WTC11 (cell line): ENCODE measurements around the gene AXIN2.

ENCODE experiments used
- ATF2 ChIP-seq: sonication (generic); formaldehyde crosslinking; IDR thresholded peaks from 2 replicates; pipeline ENCODE4 v1.8.1; 2022; ENCODE audit warnings: low read depth, missing genetic modification reagents, borderline replicate concordance
- CTCF ChIP-seq: fragments of 200-600 bp; IDR thresholded peaks from 2 replicates; pipeline ENCODE4 v1.8.0; 2022; ENCODE audit warnings: antibody characterized with exemption
- E2F4 ChIP-seq: sonication (generic); formaldehyde crosslinking; IDR thresholded peaks from 2 replicates; pipeline ENCODE4 v1.8.1; 2022; ENCODE audit warnings: low read depth, mild to moderate bottlenecking, moderate library complexity, missing genetic modification reagents, borderline replicate concordance
- ESRRA ChIP-seq: sonication (generic); formaldehyde crosslinking; IDR thresholded peaks from 2 replicates; pipeline ENCODE4 v1.8.1; 2022; ENCODE audit warnings: mild to moderate bottlenecking, missing genetic modification reagents, borderline replicate concordance
- FOXJ3 ChIP-seq: sonication (generic); formaldehyde crosslinking; IDR thresholded peaks from 2 replicates; pipeline ENCODE4 v1.9.0; 2021; ENCODE audit warnings: missing genetic modification reagents, mild to moderate bottlenecking, borderline replicate concordance
- FOXP4 ChIP-seq: sonication (generic); formaldehyde crosslinking; IDR thresholded peaks from 2 replicates; pipeline ENCODE4 v1.8.0; 2022; ENCODE audit warnings: mild to moderate bottlenecking, missing genetic modification reagents
- GABPB1 ChIP-seq: sonication (generic); formaldehyde crosslinking; IDR thresholded peaks from 2 replicates; pipeline ENCODE4 v1.8.1; 2023; ENCODE audit warnings: mild to moderate bottlenecking, missing genetic modification reagents
- KAT7 ChIP-seq: sonication (generic); formaldehyde crosslinking; IDR thresholded peaks from 2 replicates; pipeline ENCODE4 v1.8.1; 2023; ENCODE audit warnings: missing genetic modification reagents, mild to moderate bottlenecking, borderline replicate concordance
- PREB ChIP-seq: sonication (generic); formaldehyde crosslinking; IDR thresholded peaks from 2 replicates; pipeline ENCODE4 v1.8.1; 2022; ENCODE audit warnings: mild to moderate bottlenecking, missing genetic modification reagents, moderate library complexity, borderline replicate concordance
- TEAD1 ChIP-seq: sonication (generic); formaldehyde crosslinking; IDR thresholded peaks from 2 replicates; pipeline ENCODE4 v1.8.0; 2022; ENCODE audit warnings: mild to moderate bottlenecking, missing genetic modification reagents
- ZNF396 ChIP-seq: fragments of 250-450 bp; sonication (Bioruptor Pico); IDR thresholded peaks from 2 replicates; pipeline ENCODE4 v1.8.0; 2021; ENCODE audit warnings: mild to moderate bottlenecking, moderate library complexity, borderline replicate concordance
- TF ChIP-seq, protein P1 (sequence below): sonication (generic); formaldehyde crosslinking; IDR thresholded peaks from 2 replicates; pipeline ENCODE4 v1.8.1; 2023; ENCODE audit warnings: mild to moderate bottlenecking, missing genetic modification reagents, moderate library complexity

GRCh38 chr17:65592125-65592965 lies 30.9 kb upstream of the AXIN2 start:
- TF ChIP-seq GABPB1 = no peak
- TF ChIP-seq ATF2 = no peak
- no peak for TF ChIP-seq PREB
- no peak for TF ChIP-seq CTCF
- TF ChIP-seq, protein P1, sequence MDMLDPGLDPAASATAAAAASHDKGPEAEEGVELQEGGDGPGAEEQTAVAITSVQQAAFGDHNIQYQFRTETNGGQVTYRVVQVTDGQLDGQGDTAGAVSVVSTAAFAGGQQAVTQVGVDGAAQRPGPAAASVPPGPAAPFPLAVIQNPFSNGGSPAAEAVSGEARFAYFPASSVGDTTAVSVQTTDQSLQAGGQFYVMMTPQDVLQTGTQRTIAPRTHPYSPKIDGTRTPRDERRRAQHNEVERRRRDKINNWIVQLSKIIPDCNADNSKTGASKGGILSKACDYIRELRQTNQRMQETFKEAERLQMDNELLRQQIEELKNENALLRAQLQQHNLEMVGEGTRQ (CRISPR knock-in tag) = no peak
- no peak for TF ChIP-seq E2F4 (CRISPR knock-in tag)
- no peak for TF ChIP-seq FOXJ3 (CRISPR knock-in tag)
- TF ChIP-seq ZNF396 (CRISPR knock-in tag) = no peak
- no peak for TF ChIP-seq ESRRA (CRISPR knock-in tag)
- no peak for TF ChIP-seq FOXP4 (CRISPR knock-in tag)
- no peak for TF ChIP-seq KAT7 (CRISPR knock-in tag)
- TF ChIP-seq TEAD1 = no peak
